Psoas muscle (tissue), 8 donors: ENCODE results near the gene C15orf61. TPM values are rescaled to one million over a fixed set of nuclear protein-coding genes. Genes with fewer than 3 reads are reported as not detected.

Experiments
- ATAC-seq, 4 donors: fragments of 200-7000 bp; cut with Tn5 transposase; one replicate each; pipeline ENCODE4 v1.9.1; 2020; ENCODE audit warnings: moderate library complexity in 3 of 4, mild to moderate bottlenecking in 2 of 4
- DNase-seq, 2 donors: peaks; one replicate each; pipeline ENCODE4 v3.0.0-alpha.2; 2020
- H3K27ac ChIP-seq: fragments of 200-600 bp; one replicate; pipeline ENCODE4 v1.8.0; 2022
- H3K27me3 ChIP-seq, 3 donors: fragments of 200-600 bp in 1 of 3; one replicate each; pipeline versions ENCODE4 v1.6.1 to v1.8.0; 2013 to 2022; ENCODE audit warnings: low read length in 2 of 3, mild to moderate bottlenecking in 2 of 3, moderate library complexity in 1 of 3; ENCODE audit not compliant: insufficient read depth in 3 of 3
- H3K36me3 ChIP-seq, 2 donors: fragments of 200-600 bp in 1 of 2; one replicate each; pipeline versions ENCODE4 v1.6.1 to v1.8.0; 2013 to 2022; ENCODE audit warnings: low read depth in 1 of 2, mild to moderate bottlenecking in 1 of 2, moderate library complexity in 1 of 2; ENCODE audit not compliant: insufficient read depth in 1 of 2
- H3K4me1 ChIP-seq: fragments of 200-600 bp; one replicate; pipeline ENCODE4 v1.8.0; 2022
- H3K4me3 ChIP-seq: fragments of 200-600 bp; one replicate; pipeline ENCODE4 v1.8.0; 2022; ENCODE audit warnings: mild to moderate bottlenecking
- H3K9me3 ChIP-seq: fragments of 200-600 bp; one replicate; pipeline ENCODE4 v1.8.0; 2022
- CTCF ChIP-seq: fragments of 200-600 bp; IDR thresholded peaks from one replicate; pipeline ENCODE4 v1.8.0; 2022; ENCODE audit warnings: antibody characterized with exemption
- WGBS, 3 donors: extraction: QIAGEN DNeasy Blood & Tissue Kit; methylation state at CpG; one replicate each; pipeline versions ENCODE4 v1.1.6 to v1.1.7; 2013; 5-methylcytosine and 5-hydroxymethylcytosine counted together
- intact Hi-C, 2 donors: fragments of 100-400 bp; cut with DNase I; formaldehyde crosslinking; loops; one replicate each; pipeline versions ENCODE4 v1.11.0 to v1.14.2; 2022
- polyA plus RNA-seq, 3 donors: library from polyadenylated mRNA; stranded (reverse); fragments of 200-250 nt; gene quantifications; one replicate each; pipeline ENCODE4 v1.2.3, GENCODE V29; 2013
- total RNA-seq, 4 donors: library from RNA; stranded (reverse); fragmentation: NEBNext Ultra II Directional in 2 of 4; extraction: Animal tissue kit (Norgen Biotek cat#: 25700) in 2 of 4; gene quantifications; one replicate each; pipeline versions ENCODE4 v1.2.1 to v1.2.4, GENCODE V29; 2021 to 2023
- donor health status: healthy with polysubstance abuse.
- donor health status: DM: no; HTN: no; CAD: no; lungs with moderate emphysema.
- donor health status: Bipolar disorder and iron deficiency.
- donor health status: healthy.
- donor health status: DM: yes; HTN: yes; CAD: no.
- donor health status: DM: no; HTN: no; CAD: no.
- donor health status: DM: no; HTN: no; CAD: no.
- donor health status: DM: yes; HTN: yes; CAD: no.

Gene C15orf61
- total and polyA plus RNA-seq, 7 donors = 6.9 to 20.9 (median 11.2) TPM

GRCh38 chr15:67480741-67481140, 40.2 kb upstream of the C15orf61 start:
- H3K4me1 ChIP-seq = peaks cover 10% of the 10 kb centered on the region
- 48 to 72% (median 49%) methylated on average over 1 of the region's 1 CpG for WGBS, 3 donors
- TF ChIP-seq CTCF = no peak
- no peaks in the 10 kb centered on the region for H3K36me3 ChIP-seq
- DNase-seq (no peak), ATAC-seq (no peak)
- H3K4me3 ChIP-seq = no peak overlapping the region
- intact Hi-C loops = no loop called here
- no peaks in the 10 kb centered on the region for H3K27me3 ChIP-seq
- H3K9me3 ChIP-seq = no peaks in the 10 kb centered on the region
- H3K27ac ChIP-seq = no peak overlapping the region

GRCh38 chr15:67481680-67482079, 39.3 kb upstream of the C15orf61 start:
- intact Hi-C loops = no loop called here
- no peaks in the 10 kb centered on the region for H3K27me3 ChIP-seq
- ATAC-seq (no peak), DNase-seq (no peak)
- H3K4me3 ChIP-seq = no peak overlapping the region
- no peaks in the 10 kb centered on the region for H3K9me3 ChIP-seq
- no peaks in the 10 kb centered on the region for H3K36me3 ChIP-seq
- H3K27ac ChIP-seq = no peak overlapping the region
- 87 to 94% (median 91%) methylated on average over 2 of the region's 2 CpGs for WGBS, 3 donors
- peaks cover 10% of the 10 kb centered on the region for H3K4me1 ChIP-seq
- no peak for TF ChIP-seq CTCF

DNA sequence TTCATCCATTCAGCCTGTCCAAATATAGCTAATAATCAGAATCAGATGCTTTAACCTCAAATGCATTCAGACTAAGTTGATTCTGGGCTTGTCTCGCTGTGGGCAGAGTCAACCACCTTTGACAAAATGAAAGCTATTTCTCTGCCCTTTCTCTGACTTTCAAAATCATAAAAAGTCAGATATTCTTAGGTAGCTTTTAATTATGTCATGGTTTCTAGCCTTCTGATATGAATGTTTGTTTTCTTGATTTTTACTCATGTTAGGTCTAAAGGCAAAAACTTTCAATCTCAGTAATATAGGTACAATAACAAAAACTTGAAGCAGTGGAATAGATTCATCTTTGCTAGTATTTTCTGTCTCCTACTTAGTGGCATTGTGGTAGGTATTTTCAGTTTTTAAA, 25.3 kb upstream of the C15orf61 start:
- intact Hi-C loops = no loop called here
- Histone ChIP-seq H3K4me3 (no peak overlapping the region), H3K27ac (no peak overlapping the region), H3K36me3 (peaks cover 4% of the 10 kb centered on the region in 2 donors), H3K27me3 (no peaks in the 10 kb centered on the region), H3K4me1 (no peaks in the 10 kb centered on the region), H3K9me3 (no peaks in the 10 kb centered on the region)
- no peak for ATAC-seq
- no peak for TF ChIP-seq CTCF
- DNase-seq = no peak
- WGBS, 3 donors = 95 to 100% (median 98%) methylated on average over 1 of the region's 1 CpG

DNA sequence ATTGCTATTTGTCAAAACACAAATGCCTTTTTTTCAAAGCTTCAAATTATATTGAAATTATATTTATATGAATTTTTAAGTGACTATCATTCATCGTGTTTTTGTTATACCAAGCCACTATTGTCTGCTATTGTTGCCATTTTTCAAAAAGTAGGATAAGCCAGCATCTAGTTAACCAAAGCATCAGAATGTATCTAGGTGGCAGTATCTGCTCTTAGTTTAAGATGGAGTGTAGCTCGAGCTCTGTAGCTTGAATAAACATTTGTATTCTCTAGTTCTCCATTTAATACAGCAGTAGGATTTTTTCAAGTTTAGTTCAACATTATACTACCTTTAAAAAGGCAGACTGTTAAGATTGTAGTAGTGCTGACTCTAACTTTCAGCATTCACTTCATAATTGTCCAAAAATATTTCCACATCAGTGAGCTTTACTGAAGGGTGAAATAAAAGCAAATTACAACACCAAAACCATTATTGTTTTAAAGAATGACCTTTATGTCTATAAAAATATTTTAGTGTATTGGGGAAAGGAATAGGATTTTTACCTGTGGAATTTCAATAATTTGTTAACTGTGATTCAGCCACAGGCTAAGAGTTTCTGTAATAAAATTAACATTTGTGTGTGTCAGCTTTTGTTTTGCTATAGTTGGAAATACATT, 19.6 kb upstream of the C15orf61 start:
- Histone ChIP-seq H3K4me1 (no peaks in the 10 kb centered on the region), H3K36me3 (no peaks in the 10 kb centered on the region), H3K27me3 (no peaks in the 10 kb centered on the region), H3K9me3 (no peaks in the 10 kb centered on the region), H3K27ac (no peak overlapping the region), H3K4me3 (no peak overlapping the region)
- DNase-seq = no peak
- intact Hi-C loops = loop anchor here (2.0 to 10.0 kb wide), 2 partner anchors 333 to 337 kb away; no protein-coding TSS in a partner anchor
- WGBS, 3 donors = 21 to 33% (median 24%) methylated on average over 2 of the region's 2 CpGs
- peak in 1 of 4 donors; percentile 67 for ATAC-seq
- TF ChIP-seq CTCF = peak; percentile 35
